ENCODE measurements around the gene NDUFB6. TPM values are rescaled to one million over a fixed set of nuclear protein-coding genes. Genes with fewer than 3 reads are reported as not detected.
A peak's percentile ranks its signal among the peaks of the same experiment; 100 is the strongest.

The NDUFB6 gene
- total RNA-seq, 1 donor from 2014 or later: 28.0 TPM

GRCh38 chr9:32573821-32574220 is 862 bp upstream of the NDUFB6 start:
- intact Hi-C loops (cut with DNase I): loop anchor here (10.0 kb wide), 1 partner anchor 421 kb away; no protein-coding TSS in a partner anchor

DNA sequence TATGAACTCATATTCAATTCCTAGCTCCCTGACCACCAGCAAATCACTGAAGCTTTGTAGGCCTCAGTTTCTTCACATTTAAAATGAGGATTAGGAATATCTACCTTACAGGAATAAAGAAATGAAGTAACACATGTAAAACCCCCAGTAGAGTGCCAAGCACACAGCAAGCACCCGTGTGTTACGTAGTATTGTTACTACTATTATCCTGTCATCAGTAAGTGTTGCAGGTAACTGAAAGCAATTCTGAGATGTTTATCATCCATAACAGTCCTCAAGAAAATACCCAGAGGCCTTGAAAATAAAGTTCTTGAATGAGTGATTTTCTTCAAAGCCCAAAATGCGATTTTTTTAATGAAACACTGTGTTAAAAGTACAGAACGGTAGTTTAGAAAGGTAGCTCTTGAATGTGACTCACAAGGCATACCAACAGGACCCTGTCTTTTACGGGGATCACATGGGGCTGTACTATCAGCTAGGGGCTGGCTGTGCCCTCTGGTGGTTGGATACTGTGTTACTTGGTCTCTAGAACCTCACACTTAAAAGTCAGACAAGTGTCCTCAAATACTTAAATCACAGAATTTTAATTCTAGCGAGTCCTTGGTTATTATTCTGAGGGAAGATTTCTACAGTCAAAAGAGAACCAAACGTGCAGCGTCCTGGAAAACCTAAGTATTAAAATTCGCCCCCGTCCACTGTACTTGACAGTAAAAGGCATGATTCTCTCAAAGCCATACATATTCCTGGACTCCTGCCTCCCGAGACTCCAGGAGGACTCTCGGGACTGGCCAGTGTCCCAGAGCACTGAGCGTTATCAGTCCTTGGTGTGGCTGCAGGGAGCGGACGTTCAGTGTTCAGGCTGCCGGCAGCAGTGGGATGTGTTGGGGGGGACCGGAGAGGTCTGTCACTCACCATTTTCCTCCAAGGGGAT is 725 bp downstream of the NDUFB6 start:
- peak overlapping the region; percentile 60 to 76 for H3K4me3 ChIP-seq
- DNase-seq (ENCODE audit: extremely low spot score in 2 of 2): no peak
- H3K4me1 ChIP-seq: peaks cover 24% of the 10 kb centered on the region
- no peaks in the 10 kb centered on the region for H3K27me3 ChIP-seq
- intact Hi-C loops (cut with DNase I): loop anchor here (10.0 kb wide), 1 partner anchor 423 kb away; no protein-coding TSS in a partner anchor
- TF ChIP-seq POLR2AphosphoS5 (IDR thresholded peaks at IDR 0.05; ENCODE audit: insufficient read depth in 1 of 2, low read depth in 1 of 2) (no peak), POLR2A (IDR thresholded peaks at IDR 0.05) (no peak)
- TF ChIP-seq, protein P1, sequence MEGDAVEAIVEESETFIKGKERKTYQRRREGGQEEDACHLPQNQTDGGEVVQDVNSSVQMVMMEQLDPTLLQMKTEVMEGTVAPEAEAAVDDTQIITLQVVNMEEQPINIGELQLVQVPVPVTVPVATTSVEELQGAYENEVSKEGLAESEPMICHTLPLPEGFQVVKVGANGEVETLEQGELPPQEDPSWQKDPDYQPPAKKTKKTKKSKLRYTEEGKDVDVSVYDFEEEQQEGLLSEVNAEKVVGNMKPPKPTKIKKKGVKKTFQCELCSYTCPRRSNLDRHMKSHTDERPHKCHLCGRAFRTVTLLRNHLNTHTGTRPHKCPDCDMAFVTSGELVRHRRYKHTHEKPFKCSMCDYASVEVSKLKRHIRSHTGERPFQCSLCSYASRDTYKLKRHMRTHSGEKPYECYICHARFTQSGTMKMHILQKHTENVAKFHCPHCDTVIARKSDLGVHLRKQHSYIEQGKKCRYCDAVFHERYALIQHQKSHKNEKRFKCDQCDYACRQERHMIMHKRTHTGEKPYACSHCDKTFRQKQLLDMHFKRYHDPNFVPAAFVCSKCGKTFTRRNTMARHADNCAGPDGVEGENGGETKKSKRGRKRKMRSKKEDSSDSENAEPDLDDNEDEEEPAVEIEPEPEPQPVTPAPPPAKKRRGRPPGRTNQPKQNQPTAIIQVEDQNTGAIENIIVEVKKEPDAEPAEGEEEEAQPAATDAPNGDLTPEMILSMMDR (IDR thresholded peaks at IDR 0.05): peak in 2 of 3 experiments; percentile 34 to 37
- H3K27ac ChIP-seq: peak overlapping the region; percentile 83
- H3K9me3 ChIP-seq: no peaks in the 10 kb centered on the region
- H3K36me3 ChIP-seq: no peaks in the 10 kb centered on the region

More at GRCh38 chr9:32573821-32574220, 862 bp upstream of the NDUFB6 start:
- H3K27me3 ChIP-seq: no peaks in the 10 kb centered on the region
- H3K36me3 ChIP-seq: no peaks in the 10 kb centered on the region
- H3K4me3 ChIP-seq: peak overlapping the region in 1 of 2 donors; percentile 60
- no peaks in the 10 kb centered on the region for H3K9me3 ChIP-seq
- no peak for DNase-seq (ENCODE audit: extremely low spot score in 2 of 2)
- H3K4me1 ChIP-seq: peaks cover 24% of the 10 kb centered on the region
- H3K27ac ChIP-seq: peak overlapping the region; percentile 83
- TF ChIP-seq, protein P1 (IDR thresholded peaks at IDR 0.05): no peak
- TF ChIP-seq POLR2AphosphoS5 (IDR thresholded peaks at IDR 0.05; ENCODE audit: insufficient read depth in 1 of 2, low read depth in 1 of 2) (no peak), POLR2A (IDR thresholded peaks at IDR 0.05) (no peak)

GRCh38 chr9:32570262-32570661 is 2.7 kb downstream of the NDUFB6 start:
- intact Hi-C loops (cut with DNase I): loop anchor here (10.0 kb wide), 1 partner anchor 425 kb away; no protein-coding TSS in a partner anchor
- TF ChIP-seq POLR2A (IDR thresholded peaks at IDR 0.05) (no peak), POLR2AphosphoS5 (IDR thresholded peaks at IDR 0.05; ENCODE audit: insufficient read depth in 1 of 2, low read depth in 1 of 2) (no peak)
- TF ChIP-seq, protein P1 (IDR thresholded peaks at IDR 0.05): no peak
- H3K4me1 ChIP-seq: peaks cover 24% of the 10 kb centered on the region
- no peak overlapping the region for H3K4me3 ChIP-seq
- no peak for DNase-seq (ENCODE audit: extremely low spot score in 2 of 2)
- H3K9me3 ChIP-seq: no peaks in the 10 kb centered on the region
- H3K27ac ChIP-seq: no peak overlapping the region
- H3K27me3 ChIP-seq: no peaks in the 10 kb centered on the region
- H3K36me3 ChIP-seq: peaks cover 0 to 15% of the 10 kb centered on the region in 2 donors

GRCh38 chr9:32566770-32567169 is 6.2 kb downstream of the NDUFB6 start:
- peaks cover 11% of the 10 kb centered on the region for H3K4me1 ChIP-seq
- H3K4me3 ChIP-seq: no peak overlapping the region
- H3K27ac ChIP-seq: no peak overlapping the region
- DNase-seq (ENCODE audit: extremely low spot score in 2 of 2): no peak
- intact Hi-C loops (cut with DNase I): no loop called here
- H3K27me3 ChIP-seq: no peaks in the 10 kb centered on the region
- TF ChIP-seq, protein P1 (IDR thresholded peaks at IDR 0.05): no peak
- TF ChIP-seq POLR2A (IDR thresholded peaks at IDR 0.05) (no peak), POLR2AphosphoS5 (IDR thresholded peaks at IDR 0.05; ENCODE audit: insufficient read depth in 1 of 2, low read depth in 1 of 2) (no peak)
- H3K36me3 ChIP-seq: peaks cover 0 to 15% of the 10 kb centered on the region in 2 donors
- no peaks in the 10 kb centered on the region for H3K9me3 ChIP-seq
